CD4-positive, CD25-positive, alpha-beta regulatory T cell (primary cell): ENCODE measurements around the gene RBBP6. TPM values are rescaled to one million over a fixed set of nuclear protein-coding genes. Genes with fewer than 3 reads are reported as not detected.
"Not testable (repeated sequence)": the region's sequence is repeated elsewhere in the genome, so short reads cannot be mapped to it uniquely, and the experiment has no call there.

ENCODE experiments used
- ATAC-seq, 2 donors: fragments of 150-1000 bp; cut with Tn5 transposase; one replicate each; pipeline ENCODE4 v1.10.0; 2021; ENCODE audit warnings: low read depth in 2 of 2, moderate number of reproducible peaks in 2 of 2, moderate library complexity in 1 of 2
- DNase-seq, 3 donors: peaks; one replicate each; pipeline versions ENCODE4 v3.0.0 to v3.0.0-alpha.2; 2012 to 2022; ENCODE audit warnings: mixed read lengths in 1 of 3
- H3K27ac ChIP-seq: one replicate; pipeline ENCODE4 v1.7.0; 2013; ENCODE audit warnings: mild to moderate bottlenecking, low read length; ENCODE audit not compliant: insufficient read depth, poor library complexity, severe bottlenecking
- H3K27me3 ChIP-seq: one replicate; pipeline ENCODE4 v1.7.0; 2013; ENCODE audit warnings: low read length; ENCODE audit not compliant: control insufficient read depth, insufficient read depth
- H3K36me3 ChIP-seq: one replicate; pipeline ENCODE4 v1.7.0; 2013; ENCODE audit warnings: mild to moderate bottlenecking, low read length, moderate library complexity; ENCODE audit not compliant: control insufficient read depth, insufficient read depth
- H3K4me1 ChIP-seq: 2 replicates; pipeline ENCODE4 v1.7.0; 2013; ENCODE audit warnings: mild to moderate bottlenecking, low read length; ENCODE audit not compliant: insufficient read depth, control insufficient read depth, poor library complexity, severe bottlenecking
- H3K4me3 ChIP-seq: one replicate; pipeline ENCODE4 v1.7.0; 2013; ENCODE audit warnings: low read depth, mild to moderate bottlenecking, low read length, moderate library complexity
- H3K9me3 ChIP-seq, 2 experiments: 1 replicate in 1 of 2; 2 replicates in 1 of 2; pipeline ENCODE4 v1.7.0; 2013; ENCODE audit warnings: low read length in 2 of 2, mild to moderate bottlenecking in 1 of 2, moderate library complexity in 1 of 2; ENCODE audit not compliant: control insufficient read depth in 2 of 2
- H3K27ac Mint-ChIP-seq, 3 donors: one replicate each; pipeline ENCODE4 v1.8.0; 2020 to 2022; ENCODE audit warnings: mild to moderate bottlenecking in 3 of 3, mixed read lengths in 3 of 3, moderate library complexity in 2 of 3
- H3K27me3 Mint-ChIP-seq: one replicate; pipeline ENCODE4 v1.8.0; 2022; ENCODE audit warnings: mild to moderate bottlenecking, mixed read lengths
- H3K36me3 Mint-ChIP-seq: one replicate; pipeline ENCODE4 v1.8.0; 2020; ENCODE audit warnings: mixed read lengths
- H3K4me1 Mint-ChIP-seq, 4 donors: one replicate each; pipeline ENCODE4 v1.8.0; 2020 to 2022; ENCODE audit warnings: mixed read lengths in 4 of 4, mild to moderate bottlenecking in 1 of 4
- H3K4me3 Mint-ChIP-seq, 4 donors: one replicate each; pipeline ENCODE4 v1.8.0; 2020 to 2022; ENCODE audit warnings: mild to moderate bottlenecking in 4 of 4, mixed read lengths in 4 of 4, moderate library complexity in 3 of 4
- H3K9me3 Mint-ChIP-seq, 7 donors: one replicate each; pipeline ENCODE4 v1.8.0; 2020 to 2022; ENCODE audit warnings: mixed read lengths in 7 of 7, mild to moderate bottlenecking in 3 of 7, moderate library complexity in 2 of 7
- polyA plus RNA-seq, 4 donors: library from polyadenylated mRNA; unstranded; fragments of 300-500 nt; fragmentation: Illumina TruSeq; gene quantifications; one replicate each; pipeline ENCODE4 v1.2.3, GENCODE V29; 2021
- total RNA-seq: library from RNA; stranded (reverse); gene quantifications from one replicate; pipeline ENCODE4 v1.2.3, GENCODE V29; 2022

Gene RBBP6
- total and polyA plus RNA-seq, 5 donors from 2014 or later = 16.6 to 158 (median 21.2) TPM

- no peaks in the 10 kb centered on the region for H3K36me3 ChIP-seq
- no peak for DNase-seq
- no peak overlapping the region for H3K27ac ChIP-seq
- H3K9me3 Mint-ChIP-seq = peaks cover 0 to 2% (median 0%) of the 10 kb centered on the region in 7 donors
- peaks cover 60% of the 10 kb centered on the region for H3K27me3 Mint-ChIP-seq
- no peak overlapping the region for H3K4me3 ChIP-seq
- peak overlapping the region in 1 of 4 donors; percentile 48 for H3K4me3 Mint-ChIP-seq
- peaks cover 13% of the 10 kb centered on the region for H3K27me3 ChIP-seq
- no peak for ATAC-seq
- no peaks in the 10 kb centered on the region for H3K9me3 ChIP-seq
- H3K36me3 Mint-ChIP-seq = no peaks in the 10 kb centered on the region
- H3K4me1 Mint-ChIP-seq = peaks cover 5 to 16% (median 6%) of the 10 kb centered on the region in 4 donors
- H3K27ac Mint-ChIP-seq = no peak overlapping the region
- no peaks in the 10 kb centered on the region for H3K4me1 ChIP-seq
Observed at GRCh38 chr16:24609417-24609739, 70.0 kb downstream of the RBBP6 start.

DNA sequence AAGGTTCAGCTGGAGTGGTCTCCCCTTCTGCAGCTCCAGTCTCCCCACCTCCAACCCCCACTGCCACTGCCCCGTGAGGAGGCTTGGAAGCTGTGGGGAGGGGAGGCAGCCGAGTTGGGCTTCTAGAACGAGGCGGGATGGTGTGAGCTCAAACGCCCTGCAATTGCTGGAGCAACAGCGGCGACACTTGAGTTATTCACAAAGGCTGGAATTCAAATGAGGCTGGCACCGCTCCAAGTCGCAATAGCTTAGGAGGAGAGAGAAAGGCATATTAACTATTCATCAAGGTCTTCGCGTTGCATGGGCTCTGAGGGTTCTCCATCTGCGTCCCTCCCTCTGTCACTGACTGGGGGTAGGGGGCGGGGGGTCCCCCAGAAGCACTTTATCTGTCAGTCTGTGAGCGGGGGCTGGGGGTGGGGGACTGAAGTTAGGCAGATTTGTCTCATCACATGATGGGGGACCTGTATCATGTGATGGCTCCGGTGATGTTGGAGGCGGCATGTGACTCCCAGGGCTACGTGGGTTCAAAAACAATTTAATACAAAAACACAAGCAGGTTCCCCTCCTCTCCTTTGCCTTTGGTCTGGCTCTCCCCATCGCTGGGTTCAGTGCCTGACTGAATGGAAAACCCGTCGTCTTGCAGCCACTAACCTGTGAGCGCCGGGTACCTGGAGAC is 70.5 kb downstream of the RBBP6 start:
- DNase-seq (no peak), ATAC-seq (no peak)
- Mint-ChIP-seq H3K27ac (no peak overlapping the region), H3K9me3 (peaks cover 0 to 2% (median 0%) of the 10 kb centered on the region in 7 donors), H3K27me3 (peaks cover 56% of the 10 kb centered on the region), H3K4me1 (peaks cover 5 to 16% (median 6%) of the 10 kb centered on the region in 4 donors), H3K36me3 (no peaks in the 10 kb centered on the region), H3K4me3 (peak overlapping the region in 2 of 4 donors; percentile 43 to 48)
- H3K27ac ChIP-seq = no peak overlapping the region
- H3K27me3 ChIP-seq = peaks cover 13% of the 10 kb centered on the region
- no peaks in the 10 kb centered on the region for H3K36me3 ChIP-seq
- no peaks in the 10 kb centered on the region for H3K4me1 ChIP-seq
- no peaks in the 10 kb centered on the region for H3K9me3 ChIP-seq
- no peak overlapping the region for H3K4me3 ChIP-seq

- DNase-seq (no peak), ATAC-seq (no peak)
- H3K36me3 Mint-ChIP-seq = no peaks in the 10 kb centered on the region
- Histone ChIP-seq H3K4me1 (no peaks in the 10 kb centered on the region), H3K4me3 (no peak overlapping the region), H3K9me3 (no peaks in the 10 kb centered on the region), H3K27me3 (peaks cover 13% of the 10 kb centered on the region), H3K27ac (no peak overlapping the region), H3K36me3 (no peaks in the 10 kb centered on the region)
- no peaks in the 10 kb centered on the region for H3K9me3 Mint-ChIP-seq
- no peak overlapping the region for H3K27ac Mint-ChIP-seq
- peaks cover 53% of the 10 kb centered on the region for H3K27me3 Mint-ChIP-seq
- H3K4me1 Mint-ChIP-seq = peaks cover 5 to 16% (median 6%) of the 10 kb centered on the region in 4 donors
- H3K4me3 Mint-ChIP-seq = no peak overlapping the region
Observed at GRCh38 chr16:24610416-24610755, 71.0 kb downstream of the RBBP6 start.

- Histone ChIP-seq H3K27ac (no peak overlapping the region), H3K9me3 (no peaks in the 10 kb centered on the region), H3K4me1 (no peaks in the 10 kb centered on the region), H3K27me3 (peaks cover 13% of the 10 kb centered on the region), H3K4me3 (no peak overlapping the region), H3K36me3 (no peaks in the 10 kb centered on the region)
- no peak for ATAC-seq
- Mint-ChIP-seq H3K27ac (no peak overlapping the region), H3K4me3 (no peak overlapping the region), H3K9me3 (no peaks in the 10 kb centered on the region), H3K27me3 (peaks cover 48% of the 10 kb centered on the region), H3K4me1 (peaks cover 5 to 16% (median 6%) of the 10 kb centered on the region in 4 donors), H3K36me3 (no peaks in the 10 kb centered on the region)
- no peak for DNase-seq
Observed at GRCh38 chr16:24611310-24611709, 71.9 kb downstream of the RBBP6 start.

DNA sequence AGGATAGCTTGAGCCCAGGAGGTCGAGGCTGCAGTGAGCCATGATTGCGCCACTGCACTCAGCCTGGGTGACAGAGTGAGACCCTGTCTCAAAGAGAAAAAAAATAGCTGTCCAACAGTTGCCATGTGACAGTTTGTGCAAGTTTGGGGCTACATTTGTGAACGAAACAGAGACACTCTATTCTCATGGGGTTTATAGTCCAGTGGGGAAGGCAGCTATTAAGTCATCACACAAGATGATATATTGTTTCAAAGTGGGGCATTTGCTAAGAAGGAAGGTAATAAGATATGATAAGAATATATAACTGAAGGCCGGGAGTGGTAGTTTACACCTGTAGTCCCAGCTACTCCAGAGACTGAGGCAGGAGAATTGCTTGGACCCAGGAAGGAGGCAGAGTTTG is 73.3 kb downstream of the RBBP6 start:
- Histone ChIP-seq H3K27ac (no peak overlapping the region), H3K9me3 (no peaks in the 10 kb centered on the region), H3K36me3 (no peaks in the 10 kb centered on the region), H3K4me1 (no peaks in the 10 kb centered on the region), H3K4me3 (no peak overlapping the region), H3K27me3 (peaks cover 12% of the 10 kb centered on the region)
- Mint-ChIP-seq H3K4me3 (no peak overlapping the region), H3K27ac (no peak overlapping the region), H3K36me3 (no peaks in the 10 kb centered on the region), H3K4me1 (peaks cover 5 to 16% (median 6%) of the 10 kb centered on the region in 4 donors), H3K27me3 (peaks cover 44% of the 10 kb centered on the region), H3K9me3 (no peaks in the 10 kb centered on the region)
- ATAC-seq (no peak), DNase-seq (no peak)

- H3K4me3 ChIP-seq, ATAC-seq, DNase-seq, H3K27ac Mint-ChIP-seq, H3K9me3 Mint-ChIP-seq, H3K9me3 ChIP-seq, H3K36me3 ChIP-seq, H3K36me3 Mint-ChIP-seq, H3K27ac ChIP-seq, H3K4me1 ChIP-seq, H3K4me3 Mint-ChIP-seq: not testable (repeated sequence)
- peaks cover 5 to 16% (median 6%) of the 10 kb centered on the region in 4 donors for H3K4me1 Mint-ChIP-seq
- peaks cover 11% of the 10 kb centered on the region for H3K27me3 ChIP-seq
- peaks cover 38% of the 10 kb centered on the region for H3K27me3 Mint-ChIP-seq
Observed at GRCh38 chr16:24613267-24613666, 73.9 kb downstream of the RBBP6 start.

- H3K27me3 ChIP-seq = no peaks in the 10 kb centered on the region
- no peak overlapping the region for H3K27ac ChIP-seq
- peaks cover 9% of the 10 kb centered on the region for H3K27me3 Mint-ChIP-seq
- no peaks in the 10 kb centered on the region for H3K36me3 ChIP-seq
- no peak overlapping the region for H3K4me3 ChIP-seq
- H3K4me3 Mint-ChIP-seq = no peak overlapping the region
- no peaks in the 10 kb centered on the region for H3K4me1 Mint-ChIP-seq
- H3K27ac Mint-ChIP-seq = no peak overlapping the region
- no peaks in the 10 kb centered on the region for H3K9me3 ChIP-seq
- no peak for DNase-seq
- no peaks in the 10 kb centered on the region for H3K9me3 Mint-ChIP-seq
- H3K4me1 ChIP-seq = no peaks in the 10 kb centered on the region
- no peaks in the 10 kb centered on the region for H3K36me3 Mint-ChIP-seq
- ATAC-seq = no peak
Observed at GRCh38 chr16:24617502-24617901, 78.1 kb downstream of the RBBP6 start.
